GM19397 (cell line): ENCODE measurements around the gene RNF169.
"Not testable (repeated sequence)": the region's sequence is repeated elsewhere in the genome, so short reads cannot be mapped to it uniquely, and the experiment has no call there.

Experiments used
- ATAC-seq: cut with Tn5 transposase; IDR thresholded peaks from one replicate; pipeline ENCODE4 v1.9.1; 2021; ENCODE audit warnings: mild to moderate bottlenecking, moderate library complexity; ENCODE audit not compliant: unreplicated experiment

RNF169 gene

GRCh38 chr11:74819400-74819799 lies 70.8 kb downstream of the RNF169 start:
- ATAC-seq: no peak

- ATAC-seq: no peak
These were observed 72.1 kb downstream of the RNF169 start for GRCh38 chr11:74820763-74821162.

GRCh38 chr11:74822170-74822569 lies 73.5 kb downstream of the RNF169 start:
- no peak for ATAC-seq

- ATAC-seq: no peak
These were observed 75.8 kb downstream of the RNF169 start for GRCh38 chr11:74824285-74824982.

GRCh38 chr11:74825596-74825995 lies 76.9 kb downstream of the RNF169 start:
- not testable (repeated sequence) for ATAC-seq

GRCh38 chr11:74826901-74827300 lies 78.3 kb downstream of the RNF169 start:
- no peak for ATAC-seq

GRCh38 chr11:74837191-74837590 lies 88.5 kb downstream of the RNF169 start:
- no peak for ATAC-seq

- no peak for ATAC-seq
These were observed 89.5 kb downstream of the RNF169 start for GRCh38 chr11:74838188-74838587.

- no peak for ATAC-seq
These were observed 90.8 kb downstream of the RNF169 start for GRCh38 chr11:74839446-74839845.

- no peak for ATAC-seq
These were observed 91.3 kb downstream of the RNF169 start for GRCh38 chr11:74839971-74840370.

- no peak for ATAC-seq
These were observed 91.8 kb downstream of the RNF169 start for GRCh38 chr11:74840486-74840885.

- no peak for ATAC-seq
These were observed 94.3 kb downstream of the RNF169 start for GRCh38 chr11:74842967-74843366.

- ATAC-seq: no peak
These were observed 95.4 kb downstream of the RNF169 start for GRCh38 chr11:74844072-74844471.

GRCh38 chr11:74844865-74845264 lies 96.2 kb downstream of the RNF169 start:
- ATAC-seq: no peak

- no peak for ATAC-seq
These were observed 97.4 kb downstream of the RNF169 start for GRCh38 chr11:74845978-74846517.

- ATAC-seq: no peak
These were observed 98.1 kb downstream of the RNF169 start for GRCh38 chr11:74846770-74847169.

GRCh38 chr11:74847395-74847794 lies 98.7 kb downstream of the RNF169 start:
- no peak for ATAC-seq

GRCh38 chr11:74847895-74848294 lies 99.2 kb downstream of the RNF169 start:
- no peak for ATAC-seq

GRCh38 chr11:74849525-74850391 lies 101.1 kb downstream of the RNF169 start:
- ATAC-seq: no peak

- no peak for ATAC-seq
These were observed 104.6 kb downstream of the RNF169 start for GRCh38 chr11:74853223-74853622.

- no peak for ATAC-seq
These were observed 112.1 kb downstream of the RNF169 start for GRCh38 chr11:74860743-74861142.

- ATAC-seq: no peak
These were observed 114.8 kb downstream of the RNF169 start for GRCh38 chr11:74863410-74863809.
